HG02970 (cell line): ENCODE results near the gene B3GNT4.
"Not testable (repeated sequence)": the region's sequence is repeated elsewhere in the genome, so short reads cannot be mapped to it uniquely, and the experiment has no call there.

Experiments
- ATAC-seq: cut with Tn5 transposase; IDR thresholded peaks from one replicate; pipeline ENCODE4 v1.9.1; 2021; ENCODE audit warnings: mild to moderate bottlenecking, moderate library complexity, moderate number of reproducible peaks; ENCODE audit not compliant: unreplicated experiment, low FRiP score

Gene B3GNT4

DNA sequence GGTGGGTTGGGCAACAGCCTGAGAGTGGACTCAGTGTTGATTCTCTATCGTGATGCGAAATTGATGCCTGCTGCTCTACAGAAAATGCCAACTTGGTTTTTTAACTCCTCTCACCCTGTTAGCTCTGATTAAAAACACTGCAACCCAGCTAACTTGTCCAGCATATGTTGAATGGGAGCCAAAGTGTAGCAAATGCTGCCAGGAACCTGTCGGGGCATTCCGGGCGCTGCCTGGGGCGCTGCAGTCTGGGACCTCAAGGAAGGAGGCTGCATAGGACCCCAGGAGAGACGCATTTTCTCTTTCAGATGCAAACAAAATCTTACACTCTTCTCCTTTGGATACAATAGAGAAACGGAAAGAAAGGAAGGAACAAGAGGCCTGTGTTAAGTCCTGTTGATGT lies 3.9 kb downstream of the B3GNT4 start:
- ATAC-seq, result no peak

DNA sequence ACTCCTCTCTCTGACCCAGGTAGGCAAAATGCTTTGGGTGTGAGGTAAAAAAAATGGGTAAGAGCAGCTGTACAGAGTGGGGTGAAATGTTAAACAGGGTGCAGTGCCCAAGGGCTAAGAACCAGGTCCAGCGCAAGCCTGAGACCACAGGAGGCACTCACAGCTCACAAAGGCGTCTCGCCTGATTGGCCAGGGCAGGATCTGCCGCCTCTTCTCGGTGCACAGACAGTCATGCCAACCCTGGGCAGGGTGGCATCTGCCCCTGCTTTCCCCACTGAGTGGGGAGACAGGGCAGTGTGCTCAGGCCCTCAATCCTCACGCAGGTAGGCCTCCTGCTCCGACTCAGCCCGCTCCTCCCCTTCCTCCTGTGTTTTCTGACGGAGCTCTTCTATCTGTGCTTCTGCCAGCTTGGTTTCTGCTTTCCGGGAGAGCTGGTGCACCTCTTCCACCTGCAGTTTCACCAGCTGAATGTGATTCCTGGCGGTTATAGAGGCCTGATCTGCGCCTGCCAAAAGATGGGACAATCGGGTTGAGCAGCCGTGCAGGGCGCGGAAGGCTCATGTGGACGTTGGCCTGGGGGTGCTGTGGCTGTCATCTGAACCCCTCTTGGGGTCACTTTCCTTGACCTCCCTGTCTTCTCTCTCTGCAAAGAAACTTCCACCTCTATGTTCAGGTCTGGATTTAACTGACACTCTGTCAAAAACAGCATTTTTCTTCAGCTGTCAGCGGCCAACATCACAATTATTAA lies 4.7 kb downstream of the B3GNT4 start:
- no peak for ATAC-seq

DNA sequence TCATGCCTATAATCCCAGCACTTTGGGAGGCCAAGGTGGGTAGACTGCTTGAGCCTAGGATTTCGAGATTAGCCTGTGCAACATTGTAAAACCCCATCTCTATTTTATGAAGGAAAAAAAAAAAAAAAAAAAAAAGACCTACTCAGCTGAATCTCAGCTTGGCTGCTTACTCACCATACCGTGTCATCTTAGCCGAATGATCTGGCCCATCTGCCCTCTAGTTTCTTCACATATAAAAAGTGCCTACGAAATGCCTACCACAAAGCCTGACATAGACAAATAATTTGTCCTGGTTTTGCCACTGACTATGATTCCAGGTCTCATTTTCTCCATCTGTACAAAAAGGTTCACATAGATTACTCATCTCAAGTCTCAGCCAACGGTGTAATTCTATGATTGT lies 12.3 kb downstream of the B3GNT4 start:
- no peak for ATAC-seq

DNA sequence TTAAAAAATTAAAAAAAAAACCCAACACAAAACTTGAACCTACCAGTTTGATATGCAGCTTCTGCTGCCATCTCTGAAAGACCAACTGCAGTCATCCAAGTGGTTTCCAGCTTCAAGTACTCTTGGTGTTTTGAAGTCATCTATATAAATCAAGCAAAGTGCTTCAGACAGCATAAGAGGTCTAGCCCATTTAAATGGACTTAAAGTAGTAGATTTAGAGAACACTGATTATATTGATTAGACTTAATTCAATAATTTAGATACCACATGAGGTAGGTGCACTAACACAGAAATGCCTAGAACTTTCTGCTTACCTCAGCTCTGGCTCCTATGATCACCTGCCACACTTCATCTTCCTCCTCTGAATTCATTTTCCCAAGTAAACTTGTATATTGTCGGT lies 12.9 kb downstream of the B3GNT4 start:
- no peak for ATAC-seq

DNA sequence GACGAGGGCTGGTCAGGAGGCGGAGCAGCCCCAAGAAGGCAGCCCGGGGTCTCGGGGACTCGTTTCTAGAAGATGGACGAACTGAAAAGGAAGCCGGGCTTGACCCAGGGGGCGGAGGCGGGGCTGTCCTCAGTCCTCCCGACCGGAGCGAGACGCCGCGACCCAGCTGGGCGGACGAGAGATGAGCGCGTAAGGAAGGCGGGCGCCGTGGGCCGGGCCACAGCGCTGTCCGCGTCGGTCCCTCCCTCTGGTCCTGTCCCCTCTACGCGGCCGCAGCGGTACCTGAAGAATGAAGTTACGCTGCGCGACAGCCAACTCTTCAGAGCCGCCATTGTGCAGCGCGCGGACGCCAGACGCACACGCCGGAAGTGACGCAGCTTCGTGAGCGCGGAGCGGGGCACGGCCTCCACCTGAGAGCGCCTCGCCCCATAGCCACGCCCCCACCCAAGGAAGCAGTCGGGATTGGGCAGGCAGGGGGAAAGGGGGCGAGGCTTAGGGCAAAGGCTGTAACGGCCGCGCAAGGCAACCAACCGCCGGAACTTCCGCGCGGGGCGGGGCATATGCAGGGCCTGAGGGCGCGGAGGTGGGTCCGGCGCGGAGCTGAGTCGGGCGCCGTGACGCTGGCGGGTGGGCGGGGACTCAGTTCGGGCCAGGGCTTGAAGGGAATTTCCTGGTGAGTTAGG lies 22.3 kb downstream of the B3GNT4 start, which contains the start of gene DIABLO:
DIABLO (minus strand) TSS at position 370 of the 683 bp plus-strand sequence; CDS start at position 332, 38 bp downstream.
- ATAC-seq, result peak; percentile 93

DNA sequence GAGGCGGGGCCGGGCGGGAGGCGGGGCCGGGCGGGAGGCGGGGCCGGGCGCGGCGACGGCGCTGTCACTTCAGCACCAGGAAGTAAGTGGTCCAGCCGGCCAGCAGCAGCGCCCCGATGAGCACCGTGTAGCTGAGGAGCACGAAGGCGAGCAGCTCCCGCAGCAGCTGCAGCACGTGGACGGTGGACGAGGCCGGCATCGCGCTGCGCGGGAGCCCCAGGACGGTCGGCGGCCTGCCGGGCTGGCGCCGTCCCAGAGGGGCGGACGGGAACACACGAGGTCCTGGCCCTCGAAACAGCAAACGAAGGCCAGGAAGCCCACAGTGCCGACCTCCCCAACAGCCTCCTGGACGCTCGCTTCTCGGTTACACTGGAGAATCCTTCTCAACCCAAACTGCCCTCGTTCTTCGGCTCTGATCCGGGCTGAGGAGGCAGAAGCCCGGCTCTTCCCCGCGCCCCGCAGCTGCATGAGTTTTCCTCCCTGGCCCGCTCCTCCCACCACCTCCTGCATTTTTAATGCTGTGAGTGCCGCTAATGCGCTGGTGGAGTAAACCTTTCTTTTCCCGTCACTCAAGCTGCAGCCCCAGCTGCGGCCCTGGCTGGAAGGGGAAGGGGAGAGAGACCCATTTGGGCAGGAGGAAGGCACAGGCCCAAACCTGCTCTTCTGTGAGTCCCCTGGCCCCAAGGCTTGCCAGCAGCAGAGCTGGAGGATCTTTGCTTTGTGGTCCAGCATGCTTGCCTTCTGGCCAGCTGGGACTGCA lies 23.0 kb downstream of the B3GNT4 start:
- peak; percentile 0 for ATAC-seq

DNA sequence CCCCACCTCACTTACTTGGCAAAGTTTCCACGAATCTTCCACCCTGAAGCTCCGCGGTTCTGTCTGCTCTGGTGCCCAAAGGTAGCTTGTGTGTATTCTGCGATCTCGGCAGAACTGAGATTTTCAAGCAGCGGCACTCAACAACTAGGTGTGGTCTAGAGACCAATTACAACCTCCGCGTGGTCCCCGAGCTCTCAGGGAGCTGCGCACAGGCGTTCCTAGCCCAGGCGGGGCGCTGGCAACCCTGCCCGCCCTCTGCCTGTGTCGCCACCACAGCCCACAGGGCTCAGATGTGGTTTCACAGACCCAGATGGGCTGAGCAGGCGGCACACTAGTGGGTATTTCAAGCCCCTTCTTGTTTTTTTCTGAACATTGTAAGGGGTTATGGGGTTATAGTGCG lies 23.8 kb downstream of the B3GNT4 start:
- ATAC-seq, result no peak

DNA sequence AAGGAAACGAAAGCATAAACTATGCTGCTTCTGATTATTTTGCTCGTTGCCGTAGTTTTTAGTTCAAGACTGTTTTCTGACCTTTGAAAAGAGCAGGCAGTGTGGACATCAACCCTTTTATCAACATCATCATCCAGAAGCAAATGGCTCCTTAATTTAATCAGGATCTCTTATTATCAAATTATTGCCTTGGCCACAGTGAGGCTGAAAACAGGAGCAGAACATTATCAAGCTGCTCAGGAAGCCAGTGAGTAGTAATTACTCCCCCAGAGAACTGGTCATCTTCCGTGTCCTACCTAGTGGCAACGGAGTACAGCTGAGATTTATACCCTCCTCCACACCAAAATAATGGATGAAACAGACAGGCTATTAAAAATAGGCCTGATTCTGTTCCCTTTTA lies 24.6 kb downstream of the B3GNT4 start:
- no peak for ATAC-seq

DNA sequence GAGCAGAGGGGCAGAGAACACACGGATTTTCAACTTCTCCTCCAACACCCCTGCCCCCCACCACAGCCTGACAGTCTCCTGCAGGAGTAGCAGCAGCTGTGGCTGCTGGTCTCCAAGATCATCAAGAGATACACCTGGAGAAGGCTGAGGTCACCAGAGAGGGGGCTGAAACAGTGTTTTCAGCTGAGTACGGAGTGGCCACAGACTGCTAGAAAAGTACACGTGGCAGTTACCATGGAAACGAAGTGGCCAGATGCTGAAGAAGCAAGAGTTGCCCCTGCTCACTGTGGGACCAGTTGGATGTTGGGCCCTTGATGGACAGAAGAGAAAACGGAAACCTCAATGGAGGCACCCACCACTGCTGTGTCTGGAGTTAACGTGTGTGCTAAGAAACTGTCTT lies 27.3 kb downstream of the B3GNT4 start:
- no peak for ATAC-seq

DNA sequence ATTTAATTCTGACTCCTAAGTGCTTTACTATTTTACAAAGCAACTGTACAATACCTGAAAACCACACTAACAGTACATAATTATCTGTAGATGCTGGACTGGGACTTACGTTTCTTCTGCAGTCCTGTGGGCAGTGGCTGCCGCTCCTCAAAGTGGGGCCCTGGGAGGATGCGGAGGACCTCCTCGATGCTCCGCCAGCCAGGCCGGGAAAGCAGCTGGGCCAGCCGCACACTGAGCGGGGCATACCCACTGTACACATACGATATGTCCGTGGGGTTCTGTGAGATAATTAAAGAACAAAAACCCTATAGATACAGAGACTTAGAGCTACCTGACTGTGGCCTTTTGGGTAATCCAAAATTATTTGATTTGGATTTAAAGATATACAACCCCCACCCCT lies 29.2 kb downstream of the B3GNT4 start:
- no peak for ATAC-seq

DNA sequence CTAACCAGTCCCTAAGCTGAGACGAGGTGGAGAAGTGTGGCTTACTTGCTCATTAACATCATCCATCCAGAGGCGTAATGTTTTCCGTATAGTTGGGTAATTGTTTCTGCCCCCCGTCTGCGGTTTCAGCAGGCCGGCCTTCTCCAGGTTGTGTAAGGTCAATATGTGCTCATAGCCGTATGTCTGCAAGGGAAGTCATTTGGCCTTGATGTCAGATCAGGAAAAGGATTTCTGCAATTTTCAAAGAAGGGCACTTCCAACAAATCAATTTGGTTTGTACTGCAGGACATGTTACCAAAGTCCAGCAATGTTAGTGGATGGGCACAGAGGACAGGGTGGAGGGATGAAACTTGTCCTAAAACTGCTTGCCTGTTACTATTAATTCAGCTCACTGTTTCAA lies 32.2 kb downstream of the B3GNT4 start:
- no peak for ATAC-seq

DNA sequence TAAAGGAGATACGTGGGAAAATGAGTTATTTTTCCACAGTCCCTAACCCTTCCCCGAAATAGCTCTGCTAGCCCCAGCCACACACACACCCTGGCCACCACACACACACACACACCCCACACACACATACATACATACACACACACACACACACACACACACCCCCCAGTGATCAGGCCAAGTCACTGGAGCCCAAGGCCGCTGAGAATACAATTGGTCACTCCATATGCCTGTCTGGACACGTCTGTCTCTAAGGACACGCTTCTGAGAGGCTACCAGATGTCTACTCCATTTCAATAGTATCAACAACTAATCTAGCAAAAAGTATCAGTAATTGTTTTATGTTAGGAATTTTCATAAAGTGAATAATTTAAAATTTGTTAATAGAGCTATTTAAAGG lies 35.4 kb downstream of the B3GNT4 start:
- ATAC-seq, result no peak

DNA sequence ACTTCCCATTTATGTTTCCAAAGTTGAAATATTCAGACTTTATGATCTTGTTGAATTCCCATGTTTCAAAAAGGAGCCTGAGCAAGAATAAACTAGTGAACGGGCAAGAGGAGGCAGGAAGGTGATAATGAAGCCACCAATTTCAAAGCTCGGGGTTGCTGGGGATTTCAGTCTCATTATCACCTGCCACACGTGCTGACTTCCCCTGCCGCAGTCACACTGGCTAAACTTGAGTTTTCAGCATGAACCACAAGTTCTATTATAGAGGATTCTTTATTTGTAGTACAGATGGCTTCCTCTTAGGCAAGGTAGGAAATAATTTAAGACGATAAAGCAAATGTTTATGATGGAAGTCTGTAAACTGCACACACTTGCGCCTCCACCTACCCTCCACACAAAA lies 40.5 kb downstream of the B3GNT4 start:
- ATAC-seq, result no peak

DNA sequence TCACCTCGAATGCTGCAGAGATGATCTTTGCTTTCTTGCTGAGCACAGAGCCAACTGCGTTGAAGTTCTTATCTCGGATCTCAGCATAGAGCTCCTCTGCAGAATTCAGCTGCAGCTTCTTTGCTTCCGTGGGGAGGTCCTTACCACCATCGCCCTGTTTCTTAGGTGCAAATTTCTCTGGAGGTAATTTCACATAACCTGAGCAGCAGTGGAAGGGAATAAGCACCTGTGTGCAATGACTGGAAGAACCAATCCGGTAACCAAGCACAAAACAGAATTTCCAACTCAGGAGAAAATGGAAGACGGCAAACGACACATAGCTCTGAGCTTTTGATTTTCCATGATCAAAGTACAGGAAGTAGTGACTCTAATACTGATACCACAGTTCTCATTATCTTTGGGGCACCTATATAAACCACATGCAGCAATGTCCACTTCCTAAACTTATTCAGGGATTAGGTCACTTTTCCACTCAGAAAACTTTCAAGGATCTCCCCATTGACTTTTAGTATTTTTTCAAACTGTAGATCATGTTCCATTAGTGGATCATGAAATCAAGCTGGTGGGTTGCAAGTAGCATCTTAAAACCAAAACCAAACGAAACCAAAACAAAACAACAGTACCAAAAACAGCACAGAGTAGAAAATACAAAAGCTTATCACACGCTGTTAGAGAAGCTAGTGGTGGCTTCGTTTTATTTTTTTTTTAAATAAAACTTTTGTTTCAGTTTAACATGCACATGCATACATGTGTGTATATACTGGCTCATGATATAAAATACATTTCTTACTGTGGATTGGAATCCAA lies 41.3 kb downstream of the B3GNT4 start:
- ATAC-seq, result no peak

DNA sequence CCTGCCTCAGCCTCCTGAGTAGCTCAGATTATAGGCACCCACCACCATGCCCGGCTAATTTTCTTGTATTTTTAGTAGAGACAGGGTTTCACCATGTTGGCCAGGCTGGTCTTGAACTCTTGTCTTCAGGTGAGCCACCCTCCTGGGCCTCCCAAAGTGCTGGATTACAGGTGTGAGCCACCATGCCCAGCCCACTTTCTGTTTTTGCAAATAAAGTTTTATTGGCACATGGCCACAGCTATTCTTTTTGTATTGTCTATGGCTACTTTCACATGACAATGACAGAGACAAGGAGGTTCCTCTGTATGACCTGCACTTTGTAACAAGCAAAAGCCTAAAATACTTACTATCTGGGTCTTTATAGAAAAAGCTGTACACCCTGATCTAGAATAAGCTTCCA lies 42.0 kb downstream of the B3GNT4 start:
- no peak for ATAC-seq

DNA sequence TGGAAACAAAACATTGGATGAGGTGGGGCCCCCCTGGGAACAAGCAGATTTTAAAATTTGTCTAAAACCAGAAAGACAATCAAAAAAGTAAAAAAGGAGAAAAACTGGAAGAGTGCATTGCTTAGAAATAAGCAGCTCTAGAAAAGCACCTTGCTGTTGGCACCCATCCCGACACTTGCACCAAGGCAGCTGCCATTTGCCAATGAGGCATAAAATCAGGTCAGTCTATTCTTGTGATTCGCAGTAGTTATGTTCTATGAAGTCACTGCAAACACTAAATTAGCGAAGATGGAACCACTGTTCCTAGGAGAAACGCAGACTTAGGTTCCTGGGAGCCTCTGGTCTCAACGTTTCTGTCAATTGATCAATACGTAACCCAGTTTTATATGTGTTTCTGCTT lies 46.5 kb downstream of the B3GNT4 start:
- no peak for ATAC-seq

DNA sequence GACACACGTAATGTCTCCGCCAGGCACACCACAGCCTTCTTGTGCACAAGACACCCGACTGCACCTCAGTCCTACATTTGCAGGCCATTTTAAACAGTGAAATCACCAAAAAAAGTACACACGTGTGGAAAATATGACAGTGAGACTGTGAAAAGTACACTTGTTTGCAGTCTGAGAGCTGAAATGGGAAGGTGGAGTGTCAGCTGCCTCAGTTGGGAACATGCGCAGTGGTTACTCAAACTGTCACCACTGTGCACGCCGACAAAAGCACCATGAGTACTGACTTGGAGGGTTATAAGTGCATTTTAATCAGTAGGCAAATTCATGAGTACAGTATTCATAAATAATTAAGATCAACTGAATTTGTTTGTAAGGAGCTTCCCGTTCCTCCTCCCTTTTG lies 47.0 kb downstream of the B3GNT4 start:
- no peak for ATAC-seq

DNA sequence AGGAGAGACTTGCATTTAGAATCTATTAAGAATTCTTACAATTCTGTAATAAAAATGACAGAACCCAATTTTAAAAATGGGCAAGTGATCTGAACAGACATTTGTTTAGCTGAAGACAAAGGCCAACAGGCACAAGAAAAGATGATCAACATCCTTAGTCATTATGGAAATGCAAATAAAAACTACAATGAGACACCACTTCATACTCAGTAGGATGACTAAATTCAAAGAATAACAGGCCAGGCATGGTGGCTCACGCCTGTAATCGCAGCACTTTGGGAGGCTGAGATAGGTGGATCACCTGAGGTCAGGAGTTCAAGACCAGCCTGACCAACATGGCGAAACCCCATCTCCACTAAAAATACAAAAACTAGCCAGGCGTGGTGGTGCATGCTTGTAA lies 55.0 kb downstream of the B3GNT4 start:
- not testable (repeated sequence) for ATAC-seq
